Loucy (cell line): ENCODE results near the gene SLC16A10.

Experiments used
- H2AFZ ChIP-seq: fragments of 200-600 bp; sonication (generic); 2 replicates; pipeline ENCODE4 v1.6.0; 2016; ENCODE audit warnings: antibody characterized with exemption, mild to moderate bottlenecking, low read length, moderate library complexity
- H3F3A ChIP-seq: fragments of 200-600 bp; 2 replicates; pipeline ENCODE4 v1.6.0; 2016; ENCODE audit warnings: antibody characterized with exemption, low read depth, mild to moderate bottlenecking
- H3K27me3 ChIP-seq: fragments of 200-600 bp; sonication (generic); 2 replicates; pipeline ENCODE4 v1.6.1; 2014; ENCODE audit warnings: low read length, mild to moderate bottlenecking; ENCODE audit not compliant: insufficient read depth, poor library complexity, severe bottlenecking
- H3K36me3 ChIP-seq: fragments of 200-600 bp; sonication (generic); 2 replicates; pipeline ENCODE4 v1.6.1; 2016; ENCODE audit warnings: low read length; ENCODE audit not compliant: insufficient read depth
- H3K4me1 ChIP-seq: fragments of 200-600 bp; sonication (generic); 2 replicates; pipeline ENCODE4 v1.5.1; 2014; ENCODE audit warnings: low read length, mild to moderate bottlenecking; ENCODE audit not compliant: insufficient read depth, poor library complexity, severe bottlenecking
- H3K4me2 ChIP-seq: fragments of 200-600 bp; sonication (generic); 2 replicates; pipeline ENCODE4 v1.6.0; 2014; ENCODE audit warnings: antibody characterized with exemption, low read length, low read depth, mild to moderate bottlenecking; ENCODE audit not compliant: poor library complexity, severe bottlenecking
- H3K4me3 ChIP-seq: fragments of 200-600 bp; sonication (generic); 2 replicates; pipeline ENCODE4 v1.5.1; 2014; ENCODE audit warnings: low read length, mild to moderate bottlenecking, mixed read lengths; ENCODE audit not compliant: poor library complexity, severe bottlenecking
- H3K79me2 ChIP-seq: fragments of 200-600 bp; sonication (generic); 2 replicates; pipeline ENCODE4 v1.6.1; 2014; ENCODE audit warnings: low read length; ENCODE audit not compliant: insufficient read depth
- H3K9ac ChIP-seq: fragments of 200-600 bp; sonication (generic); 2 replicates; pipeline ENCODE4 v1.6.0; 2014; ENCODE audit warnings: mild to moderate bottlenecking, low read depth, low read length, moderate library complexity; ENCODE audit not compliant: poor library complexity, severe bottlenecking
- H3K9me2 ChIP-seq: fragments of 200-600 bp; sonication (generic); replicated peaks from 2 replicates; pipeline ENCODE4 v1.6.1; 2016; ENCODE audit warnings: low read depth, low read length, mixed read lengths
- H3K9me3 ChIP-seq: fragments of 200-600 bp; sonication (generic); 2 replicates; pipeline ENCODE4 v1.6.1; 2014; ENCODE audit warnings: mild to moderate bottlenecking, antibody characterized with exemption, low read length, low read depth; ENCODE audit not compliant: insufficient read depth
- H4K20me1 ChIP-seq: fragments of 200-600 bp; sonication (generic); 2 replicates; pipeline ENCODE4 v1.6.0; 2014; ENCODE audit warnings: antibody characterized with exemption, low read length, mild to moderate bottlenecking; ENCODE audit not compliant: insufficient read depth, poor library complexity, severe bottlenecking
- CTCF ChIP-seq: fragments of 200-600 bp; sonication (generic); conservative IDR thresholded peaks from 2 replicates; pipeline ENCODE4 v1.5.1; 2014; ENCODE audit warnings: mild to moderate bottlenecking, antibody characterized with exemption, low read length
- EZH2phosphoT487 ChIP-seq: fragments of 200-600 bp; IDR thresholded peaks from 2 replicates; pipeline ENCODE4 v1.6.1; 2018; ENCODE audit warnings: antibody characterized with exemption, mild to moderate bottlenecking, moderate library complexity, borderline replicate concordance

SLC16A10 gene

GRCh38 chr6:111192911-111193555 is 105.7 kb downstream of the SLC16A10 start:
- H3K9me3 ChIP-seq, result peaks cover 15% of the 10 kb centered on the region; the same call in 1 of the 2 replicates

GRCh38 chr6:111195656-111196055 is 108.4 kb downstream of the SLC16A10 start:
- Histone ChIP-seq H3K4me3 (no peak overlapping the region), H3K4me2 (no peak overlapping the region), H3K9me3 (peaks cover 2% of the 10 kb centered on the region; the same call in 1 of the 2 replicates), H2AFZ (no peak overlapping the region), H3K36me3 (peaks cover 4% of the 10 kb centered on the region; the same call in 1 of the 2 replicates), H3K9me2 (no peaks in the 10 kb centered on the region), H3K79me2 (peaks cover 3% of the 10 kb centered on the region; the same call in 1 of the 2 replicates), H4K20me1 (no peaks in the 10 kb centered on the region), H3F3A (peaks cover 2% of the 10 kb centered on the region; the same call in 1 of the 2 replicates), H3K9ac (no peak overlapping the region), H3K27me3 (no peaks in the 10 kb centered on the region), H3K4me1 (peaks cover 52% of the 10 kb centered on the region)
- no peak for TF ChIP-seq EZH2phosphoT487
- no peak for TF ChIP-seq CTCF

More at GRCh38 chr6:111192911-111193555, 105.7 kb downstream of the SLC16A10 start:
- Histone ChIP-seq H3K27me3 (no peaks in the 10 kb centered on the region), H2AFZ (no peak overlapping the region), H3K9me2 (no peaks in the 10 kb centered on the region), H4K20me1 (no peaks in the 10 kb centered on the region), H3K4me1 (peaks cover 38% of the 10 kb centered on the region), H3F3A (no peaks in the 10 kb centered on the region), H3K9ac (no peak overlapping the region), H3K36me3 (peaks cover 4% of the 10 kb centered on the region; the same call in 1 of the 2 replicates), H3K4me2 (no peak overlapping the region), H3K79me2 (no peaks in the 10 kb centered on the region), H3K4me3 (no peak overlapping the region)
- TF ChIP-seq EZH2phosphoT487 (no peak), CTCF (no peak)

GRCh38 chr6:111198841-111199240 is 111.5 kb downstream of the SLC16A10 start:
- H2AFZ ChIP-seq, result no peak overlapping the region
- no peaks in the 10 kb centered on the region for H4K20me1 ChIP-seq
- H3K9me3 ChIP-seq, result no peaks in the 10 kb centered on the region
- no peaks in the 10 kb centered on the region for H3K9me2 ChIP-seq
- no peaks in the 10 kb centered on the region for H3K27me3 ChIP-seq
- H3K9ac ChIP-seq, result no peak overlapping the region
- TF ChIP-seq EZH2phosphoT487 (no peak), CTCF (no peak)
- no peak overlapping the region for H3K4me3 ChIP-seq
- H3F3A ChIP-seq, result peaks cover 11% of the 10 kb centered on the region; the same call in 1 of the 2 replicates
- H3K36me3 ChIP-seq, result peaks cover 4% of the 10 kb centered on the region; the same call in 1 of the 2 replicates
- H3K4me2 ChIP-seq, result no peak overlapping the region
- H3K79me2 ChIP-seq, result peaks cover 3% of the 10 kb centered on the region; the same call in 1 of the 2 replicates
- H3K4me1 ChIP-seq, result peaks cover 62% of the 10 kb centered on the region
